Lower leg skin (tissue), 3 donors: ENCODE data around the gene LTBP2.

ENCODE experiments used
- POLR2A ChIP-seq, 2 donors: fragments of 450-650 bp; IDR thresholded peaks; one replicate each; pipeline ENCODE4 v1.6.1; 2016 to 2017; ENCODE audit warnings: antibody characterized with exemption in 2 of 2, mild to moderate bottlenecking in 1 of 2, moderate library complexity in 1 of 2
- TF ChIP-seq, protein P1 (sequence below), 3 donors: fragments of 450-650 bp; IDR thresholded peaks; one replicate each; pipeline ENCODE4 v1.5.1; 2016; ENCODE audit warnings: antibody characterized with exemption in 3 of 3, mild to moderate bottlenecking in 3 of 3, moderate library complexity in 2 of 3

DNA sequence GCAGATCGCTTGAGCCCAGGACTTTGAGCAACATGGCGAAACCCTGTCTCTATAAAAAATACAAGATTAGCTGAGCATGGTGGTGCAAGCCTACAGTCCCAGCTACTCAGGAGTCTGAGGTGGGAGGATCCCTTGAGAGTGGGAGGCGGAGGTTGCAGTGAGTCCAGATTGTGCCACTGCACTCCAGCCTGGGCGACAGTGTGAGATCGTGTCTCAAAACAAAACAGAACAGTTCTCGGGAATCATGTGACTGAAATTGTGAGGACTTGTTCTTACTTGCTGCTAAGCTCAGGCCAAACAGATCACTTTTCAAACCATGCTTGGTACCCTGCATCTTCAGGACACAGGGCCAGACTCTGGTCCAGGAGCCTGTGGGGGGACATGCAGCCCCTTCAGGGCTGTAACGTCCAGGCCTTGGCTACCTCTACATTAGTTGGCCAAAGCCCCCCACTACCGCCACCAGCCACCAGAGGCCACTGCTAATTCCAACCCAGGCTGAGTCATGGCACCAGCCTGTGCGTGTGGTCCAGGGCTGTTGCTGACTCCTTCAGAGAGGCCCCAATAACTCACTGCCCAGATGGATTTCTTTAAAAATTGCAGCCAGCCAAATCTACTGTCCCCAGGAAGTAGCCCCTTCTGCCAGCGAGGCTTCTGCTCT is 152.6 kb downstream of the LTBP2 start:
- TF ChIP-seq, protein P1, sequence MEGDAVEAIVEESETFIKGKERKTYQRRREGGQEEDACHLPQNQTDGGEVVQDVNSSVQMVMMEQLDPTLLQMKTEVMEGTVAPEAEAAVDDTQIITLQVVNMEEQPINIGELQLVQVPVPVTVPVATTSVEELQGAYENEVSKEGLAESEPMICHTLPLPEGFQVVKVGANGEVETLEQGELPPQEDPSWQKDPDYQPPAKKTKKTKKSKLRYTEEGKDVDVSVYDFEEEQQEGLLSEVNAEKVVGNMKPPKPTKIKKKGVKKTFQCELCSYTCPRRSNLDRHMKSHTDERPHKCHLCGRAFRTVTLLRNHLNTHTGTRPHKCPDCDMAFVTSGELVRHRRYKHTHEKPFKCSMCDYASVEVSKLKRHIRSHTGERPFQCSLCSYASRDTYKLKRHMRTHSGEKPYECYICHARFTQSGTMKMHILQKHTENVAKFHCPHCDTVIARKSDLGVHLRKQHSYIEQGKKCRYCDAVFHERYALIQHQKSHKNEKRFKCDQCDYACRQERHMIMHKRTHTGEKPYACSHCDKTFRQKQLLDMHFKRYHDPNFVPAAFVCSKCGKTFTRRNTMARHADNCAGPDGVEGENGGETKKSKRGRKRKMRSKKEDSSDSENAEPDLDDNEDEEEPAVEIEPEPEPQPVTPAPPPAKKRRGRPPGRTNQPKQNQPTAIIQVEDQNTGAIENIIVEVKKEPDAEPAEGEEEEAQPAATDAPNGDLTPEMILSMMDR (IDR thresholded peaks at IDR 0.05) = no peak
- TF ChIP-seq POLR2A (IDR thresholded peaks at IDR 0.05) = no peak
